Measurements from ENCODE around the gene SLC30A5. TPM values are rescaled to one million over a fixed set of nuclear protein-coding genes. Genes with fewer than 3 reads are reported as not detected.

SLC30A5 gene
- total RNA-seq, 4 donors from 2014 or later = 29.2 to 35.1 (median 32.5) TPM

GRCh38 chr5:69049796-69050195, 44.0 kb upstream of the SLC30A5 start:
- H3K27me3 ChIP-seq = peaks cover 0 to 6% (median 0%) of the 10 kb centered on the region in 4 donors
- DNase-seq (ENCODE audit: extremely low spot score) = no peak
- no peaks in the 10 kb centered on the region for H3K9me3 ChIP-seq
- H3K4me3 ChIP-seq = no peak overlapping the region
- TF ChIP-seq POLR2A (IDR thresholded peaks at IDR 0.05; ENCODE audit: low read depth) (no peak), POLR2AphosphoS5 (IDR thresholded peaks at IDR 0.05) (no peak), CTCF (IDR thresholded peaks at IDR 0.05) (no peak), EP300 (IDR thresholded peaks at IDR 0.05) (no peak)
- H3K27ac ChIP-seq (replicated peaks in 1 of 4) = no peak overlapping the region
- intact Hi-C loops (cut with DNase I) = no loop called here
- H3K4me1 ChIP-seq = peaks cover 0 to 4% (median 0%) of the 10 kb centered on the region in 4 donors
- WGBS = 48% methylated on average over 2 of the region's 2 CpGs
- H3K36me3 ChIP-seq = no peaks in the 10 kb centered on the region

GRCh38 chr5:69050214-69050613, 43.6 kb upstream of the SLC30A5 start:
- no peak overlapping the region for H3K4me3 ChIP-seq
- H3K9me3 ChIP-seq = no peaks in the 10 kb centered on the region
- DNase-seq (ENCODE audit: extremely low spot score) = no peak
- no peaks in the 10 kb centered on the region for H3K36me3 ChIP-seq
- intact Hi-C loops (cut with DNase I) = no loop called here
- peaks cover 0 to 6% (median 0%) of the 10 kb centered on the region in 4 donors for H3K27me3 ChIP-seq
- H3K27ac ChIP-seq (replicated peaks in 1 of 4) = no peak overlapping the region
- TF ChIP-seq POLR2AphosphoS5 (IDR thresholded peaks at IDR 0.05) (no peak), POLR2A (IDR thresholded peaks at IDR 0.05; ENCODE audit: low read depth) (no peak), EP300 (IDR thresholded peaks at IDR 0.05) (no peak), CTCF (IDR thresholded peaks at IDR 0.05) (no peak)
- H3K4me1 ChIP-seq = peaks cover 0 to 4% (median 0%) of the 10 kb centered on the region in 4 donors
- 73% methylated on average over 3 of the region's 3 CpGs for WGBS

- H3K36me3 ChIP-seq = no peaks in the 10 kb centered on the region
- TF ChIP-seq POLR2AphosphoS5 (IDR thresholded peaks at IDR 0.05) (no peak), POLR2A (IDR thresholded peaks at IDR 0.05; ENCODE audit: low read depth) (no peak), EP300 (IDR thresholded peaks at IDR 0.05) (no peak), CTCF (IDR thresholded peaks at IDR 0.05) (no peak)
- H3K27ac ChIP-seq (replicated peaks in 1 of 4) = no peak overlapping the region
- no peak overlapping the region for H3K4me3 ChIP-seq
- 78% methylated on average over 6 of the region's 6 CpGs for WGBS
- no peaks in the 10 kb centered on the region for H3K4me1 ChIP-seq
- H3K27me3 ChIP-seq = peaks cover 0 to 6% (median 0%) of the 10 kb centered on the region in 4 donors
- intact Hi-C loops (cut with DNase I) = no loop called here
- no peaks in the 10 kb centered on the region for H3K9me3 ChIP-seq
- no peak for DNase-seq (ENCODE audit: extremely low spot score)
Measured at GRCh38 chr5:69052181-69052580, 41.6 kb upstream of the SLC30A5 start.

DNA sequence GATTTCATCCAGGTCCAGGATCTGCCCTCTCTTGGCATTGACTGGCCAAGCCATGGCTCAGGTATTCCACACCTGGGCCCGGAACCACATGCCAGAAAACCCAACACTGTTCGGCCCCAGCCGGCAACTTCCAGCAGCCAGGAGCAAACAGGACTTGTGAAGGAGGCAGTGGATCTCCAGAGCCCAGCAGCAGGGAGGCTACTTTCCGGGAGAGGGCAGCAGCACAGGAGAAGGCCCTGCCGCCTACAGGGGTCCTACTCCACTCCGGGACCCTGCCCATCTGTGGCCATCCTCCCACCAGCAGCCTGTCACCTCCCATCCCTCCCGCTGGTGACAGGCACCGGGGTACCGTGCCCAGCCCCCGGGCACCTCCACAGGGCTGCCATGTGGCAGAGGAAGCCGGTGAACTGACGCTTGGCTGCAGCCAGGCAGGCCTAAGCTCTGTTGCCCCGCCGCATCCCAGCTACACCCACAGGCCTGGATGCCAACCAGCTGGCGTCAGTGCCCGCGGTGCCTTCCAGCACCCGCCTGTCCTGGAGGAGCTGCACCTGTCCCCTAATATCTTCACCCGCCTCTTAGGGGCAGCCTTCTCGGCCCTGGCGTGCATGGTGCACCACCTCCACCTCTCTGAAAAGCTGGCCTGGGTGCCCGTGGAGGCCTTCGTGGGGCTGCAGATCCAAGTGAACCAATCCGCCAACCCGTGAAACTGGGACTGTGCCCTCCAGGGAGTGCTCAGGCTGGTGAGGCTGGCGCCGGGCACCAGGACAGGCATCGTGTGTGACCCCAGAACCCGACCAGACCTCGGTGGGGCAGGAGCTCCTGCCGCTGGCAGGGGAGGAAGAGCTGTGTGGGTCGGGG, 18.9 kb upstream of the SLC30A5 start:
- TF ChIP-seq EP300 (IDR thresholded peaks at IDR 0.05) (no peak), POLR2A (IDR thresholded peaks at IDR 0.05; ENCODE audit: low read depth) (no peak), POLR2AphosphoS5 (IDR thresholded peaks at IDR 0.05) (no peak), CTCF (IDR thresholded peaks at IDR 0.05) (no peak)
- H3K4me3 ChIP-seq = no peak overlapping the region
- H3K27ac ChIP-seq (replicated peaks in 1 of 4) = no peak overlapping the region
- H3K36me3 ChIP-seq = no peaks in the 10 kb centered on the region
- intact Hi-C loops (cut with DNase I) = no loop called here
- no peaks in the 10 kb centered on the region for H3K27me3 ChIP-seq
- WGBS = 100% methylated on average over 6 of the region's 32 CpGs
- no peaks in the 10 kb centered on the region for H3K9me3 ChIP-seq
- no peaks in the 10 kb centered on the region for H3K4me1 ChIP-seq
- DNase-seq (ENCODE audit: extremely low spot score) = no peak

Measured in esophagus muscularis mucosa (tissue), 4 donors.